PC-3 (cell line): ENCODE measurements around the gene NACAD. TPM values are rescaled to one million over a fixed set of nuclear protein-coding genes. Genes with fewer than 3 reads are reported as not detected.

Experiments
- ATAC-seq: fragments of 200-7000 bp; cut with Tn5 transposase; 2 replicates; pipeline ENCODE4 v1.9.1; 2020; ENCODE audit warnings: mild to moderate bottlenecking, moderate library complexity
- BruUV-seq: library from RNA; stranded (reverse); fragments of 400-500 nt; replicated peaks from 2 replicates; lab custom pipeline; 2021; lab: Mats Ljungman, UMichigan
- CTCF ChIA-PET: fragments of 300-600 bp; sonication (Branson Sonifier 250); formaldehyde crosslinking; loops from one replicate; lab custom pipeline; 2022; ENCODE audit warnings: antibody characterized with exemption; lab: Charles Lee
- POLR2A ChIA-PET: fragments of 300-600 bp; sonication (Branson Sonifier 250); formaldehyde crosslinking; loops from one replicate; lab custom pipeline; 2022; ENCODE audit warnings: antibody characterized with exemption; ENCODE audit not compliant: unreplicated experiment; lab: Charles Lee
- DNase-seq: peaks from one replicate; pipeline ENCODE4 v3.0.0-alpha.2; 2015
- H2AFZ ChIP-seq: fragments of 300-600 bp; sonication (generic); 2 replicates; pipeline ENCODE4 v1.6.0; 2016; ENCODE audit warnings: antibody characterized with exemption, low read length
- H3F3A ChIP-seq: fragments of 300-600 bp; sonication (generic); one replicate; pipeline ENCODE4 v1.6.0; 2017; ENCODE audit warnings: antibody characterized with exemption, low read length, control low read depth, mild to moderate bottlenecking; ENCODE audit not compliant: unreplicated experiment
- H3K27ac ChIP-seq: fragments of 300-600 bp; sonication (generic); 2 replicates; pipeline ENCODE4 v1.5.1; 2016; ENCODE audit warnings: mild to moderate bottlenecking, low read length
- H3K27me3 ChIP-seq: fragments of 300-600 bp; sonication (generic); 2 replicates; pipeline ENCODE4 v1.6.1; 2016; ENCODE audit warnings: low read length, mixed read lengths
- H3K36me3 ChIP-seq: fragments of 300-600 bp; sonication (generic); 2 replicates; pipeline ENCODE4 v1.6.1; 2016; ENCODE audit warnings: low read depth, mixed run types, low read length, mixed read lengths
- H3K4me1 ChIP-seq: fragments of 300-600 bp; sonication (generic); 2 replicates; pipeline ENCODE4 v1.5.1; 2016; ENCODE audit warnings: low read length; ENCODE audit not compliant: insufficient read depth
- H3K4me2 ChIP-seq: fragments of 300-600 bp; sonication (generic); 2 replicates; pipeline ENCODE4 v1.6.0; 2016; ENCODE audit warnings: low read length
- H3K4me3 ChIP-seq: fragments of 300-600 bp; sonication (generic); 2 replicates; pipeline ENCODE4 v1.5.1; 2016; ENCODE audit warnings: mild to moderate bottlenecking, low read length, mixed read lengths
- H3K79me2 ChIP-seq: fragments of 300-600 bp; sonication (generic); 2 replicates; pipeline ENCODE4 v1.6.1; 2017; ENCODE audit warnings: low read length, mixed read lengths
- H3K9ac ChIP-seq: fragments of 300-600 bp; sonication (generic); 2 replicates; pipeline ENCODE4 v1.6.0; 2016; ENCODE audit warnings: mild to moderate bottlenecking, low read length
- H3K9me2 ChIP-seq: fragments of 300-600 bp; sonication (generic); replicated peaks from 2 replicates; pipeline ENCODE4 v1.6.1; 2016; ENCODE audit warnings: mixed run types, low read length, mixed read lengths
- H3K9me3 ChIP-seq: fragments of 300-600 bp; sonication (generic); 2 replicates; pipeline ENCODE4 v1.6.1; 2016; ENCODE audit warnings: low read length, mixed read lengths
- H4K20me1 ChIP-seq: fragments of 300-600 bp; sonication (generic); 2 replicates; pipeline ENCODE4 v1.6.1; 2016; ENCODE audit warnings: low read length, mixed read lengths
- EZH2 ChIP-seq: fragments of 300-600 bp; sonication (generic); IDR thresholded peaks from one replicate; pipeline ENCODE4 v1.6.1; 2017; ENCODE audit warnings: antibody characterized with exemption, mild to moderate bottlenecking, low read length; ENCODE audit not compliant: unreplicated experiment
- EZH2phosphoT487 ChIP-seq: fragments of 300-600 bp; sonication (generic); IDR thresholded peaks from 2 replicates; pipeline ENCODE4 v1.6.1; 2018; ENCODE audit warnings: mild to moderate bottlenecking, antibody characterized with exemption, low read length, borderline replicate concordance
- intact Hi-C: fragments of 100-400 bp; cut with micrococcal nuclease; formaldehyde crosslinking; loops from 2 replicates; pipeline ENCODE4 v1.9.0; 2023
- total RNA-seq: library from RNA; depleted of rRNA; stranded (reverse); fragments of >200 nt; gene quantifications from 2 replicates; pipeline ENCODE4 v1.2.3, GENCODE V29; 2014
- TF ChIP-seq, protein P1 (sequence below): fragments of 300-600 bp; sonication (generic); conservative IDR thresholded peaks from 2 replicates; pipeline ENCODE4 v1.5.1; 2017; ENCODE audit warnings: antibody characterized with exemption, low read depth, mild to moderate bottlenecking, low read length

The NACAD gene
- total RNA-seq, 1 experiment from 2014 or later, result 0.26 TPM

DNA sequence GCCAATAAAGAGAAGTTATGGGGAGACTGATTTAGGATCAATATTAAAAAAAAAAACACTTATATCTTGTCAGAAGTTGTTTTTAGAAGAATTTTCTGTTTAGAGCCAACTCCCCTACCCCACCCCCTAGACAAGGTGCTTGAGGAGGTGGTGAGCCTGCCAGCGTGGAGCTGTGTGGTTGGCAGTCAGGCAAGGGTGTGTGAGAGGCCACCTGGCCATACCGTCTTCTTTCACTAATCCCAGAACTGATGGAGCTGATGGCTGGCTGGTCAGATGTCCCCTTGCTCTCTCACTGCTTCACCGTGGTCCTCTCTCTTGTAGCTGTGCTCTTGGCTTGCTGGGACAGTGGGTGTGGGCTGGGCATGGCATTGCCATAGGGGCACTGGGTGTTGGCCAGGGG, 34.3 kb downstream of the NACAD start:
- Histone ChIP-seq H3K4me1 (no peaks in the 10 kb centered on the region), H4K20me1 (no peaks in the 10 kb centered on the region), H3K9me3 (no peaks in the 10 kb centered on the region), H3K4me3 (no peak overlapping the region), H3K27ac (no peak overlapping the region), H3F3A (no peaks in the 10 kb centered on the region), H3K4me2 (no peak overlapping the region), H3K36me3 (no peaks in the 10 kb centered on the region), H2AFZ (no peak overlapping the region), H3K27me3 (no peaks in the 10 kb centered on the region), H3K79me2 (no peaks in the 10 kb centered on the region), H3K9ac (no peak overlapping the region), H3K9me2 (no peaks in the 10 kb centered on the region)
- DNase-seq (no peak), ATAC-seq (no peak)
- intact Hi-C loops, result no loop called here
- ChIA-PET POLR2A (no interaction called here), CTCF (interaction anchor here (0.5 kb wide), 1 partner anchor 206 kb away, joined by 3 read pairs; the partner anchor contains the start of gene H2AZ2)
- BruUV-seq, result no TSS peak
- no peak for TF ChIP-seq EZH2phosphoT487
- no peak for TF ChIP-seq EZH2
- TF ChIP-seq, protein P1, sequence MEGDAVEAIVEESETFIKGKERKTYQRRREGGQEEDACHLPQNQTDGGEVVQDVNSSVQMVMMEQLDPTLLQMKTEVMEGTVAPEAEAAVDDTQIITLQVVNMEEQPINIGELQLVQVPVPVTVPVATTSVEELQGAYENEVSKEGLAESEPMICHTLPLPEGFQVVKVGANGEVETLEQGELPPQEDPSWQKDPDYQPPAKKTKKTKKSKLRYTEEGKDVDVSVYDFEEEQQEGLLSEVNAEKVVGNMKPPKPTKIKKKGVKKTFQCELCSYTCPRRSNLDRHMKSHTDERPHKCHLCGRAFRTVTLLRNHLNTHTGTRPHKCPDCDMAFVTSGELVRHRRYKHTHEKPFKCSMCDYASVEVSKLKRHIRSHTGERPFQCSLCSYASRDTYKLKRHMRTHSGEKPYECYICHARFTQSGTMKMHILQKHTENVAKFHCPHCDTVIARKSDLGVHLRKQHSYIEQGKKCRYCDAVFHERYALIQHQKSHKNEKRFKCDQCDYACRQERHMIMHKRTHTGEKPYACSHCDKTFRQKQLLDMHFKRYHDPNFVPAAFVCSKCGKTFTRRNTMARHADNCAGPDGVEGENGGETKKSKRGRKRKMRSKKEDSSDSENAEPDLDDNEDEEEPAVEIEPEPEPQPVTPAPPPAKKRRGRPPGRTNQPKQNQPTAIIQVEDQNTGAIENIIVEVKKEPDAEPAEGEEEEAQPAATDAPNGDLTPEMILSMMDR, result no peak

DNA sequence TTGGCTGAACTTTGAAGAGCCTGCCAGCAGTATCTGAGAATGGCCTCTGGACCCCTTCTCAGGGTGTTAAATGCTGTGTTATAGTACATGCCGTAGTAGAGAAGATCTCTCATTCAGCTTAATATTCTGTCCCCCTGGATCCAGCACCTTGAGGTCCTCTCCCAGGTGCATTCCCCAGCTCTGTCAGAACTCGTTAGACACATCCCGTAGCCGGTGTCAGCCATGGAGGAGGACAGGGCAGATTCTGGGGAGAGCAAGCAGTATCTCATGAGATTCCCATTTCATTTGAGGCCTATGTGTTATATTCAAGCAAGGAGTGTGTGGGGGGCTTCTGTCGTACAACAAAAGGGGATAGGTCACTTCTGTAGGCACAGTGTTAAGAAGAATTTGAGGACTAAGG, 34.8 kb downstream of the NACAD start:
- ChIA-PET CTCF (no interaction called here), POLR2A (no interaction called here)
- ATAC-seq (no peak), DNase-seq (no peak)
- Histone ChIP-seq H3K4me3 (no peak overlapping the region), H3K9me2 (no peaks in the 10 kb centered on the region), H3K79me2 (no peaks in the 10 kb centered on the region), H2AFZ (no peak overlapping the region), H4K20me1 (no peaks in the 10 kb centered on the region), H3K9ac (no peak overlapping the region), H3K27me3 (no peaks in the 10 kb centered on the region), H3K36me3 (no peaks in the 10 kb centered on the region), H3K4me1 (peaks cover under 1% of the 10 kb centered on the region; the same call in 1 of the 2 replicates), H3K9me3 (no peaks in the 10 kb centered on the region), H3K4me2 (no peak overlapping the region), H3F3A (no peaks in the 10 kb centered on the region), H3K27ac (no peak overlapping the region)
- intact Hi-C loops, result no loop called here
- TF ChIP-seq EZH2 (no peak), EZH2phosphoT487 (no peak)
- TF ChIP-seq, protein P1, result no peak
- BruUV-seq, result no TSS peak

GRCh38 chr7:45053401-45053800, 35.4 kb downstream of the NACAD start:
- no peak overlapping the region for H3K4me3 ChIP-seq
- ChIA-PET CTCF (no interaction called here), POLR2A (no interaction called here)
- no peaks in the 10 kb centered on the region for H3K79me2 ChIP-seq
- DNase-seq (no peak), ATAC-seq (no peak)
- H3K4me1 ChIP-seq, result peaks cover 6% of the 10 kb centered on the region; the same call in 1 of the 2 replicates
- no peak overlapping the region for H3K4me2 ChIP-seq
- H3K9me3 ChIP-seq, result no peaks in the 10 kb centered on the region
- H4K20me1 ChIP-seq, result no peaks in the 10 kb centered on the region
- H3K9ac ChIP-seq, result no peak overlapping the region
- H3K36me3 ChIP-seq, result no peaks in the 10 kb centered on the region
- H3K27me3 ChIP-seq, result no peaks in the 10 kb centered on the region
- H3K9me2 ChIP-seq, result no peaks in the 10 kb centered on the region
- TF ChIP-seq EZH2 (no peak), EZH2phosphoT487 (no peak)
- TF ChIP-seq, protein P1, result no peak
- intact Hi-C loops, result no loop called here
- BruUV-seq, result no TSS peak
- H3K27ac ChIP-seq, result no peak overlapping the region
- no peak overlapping the region for H2AFZ ChIP-seq
- H3F3A ChIP-seq, result no peaks in the 10 kb centered on the region
